ENCODE measurements around the gene EMP2.
A peak's percentile ranks its signal among the peaks of the same experiment; 100 is the strongest.
"Not testable (repeated sequence)": the region's sequence is repeated elsewhere in the genome, so short reads cannot be mapped to it uniquely, and the experiment has no call there.

EMP2 gene, protein sequence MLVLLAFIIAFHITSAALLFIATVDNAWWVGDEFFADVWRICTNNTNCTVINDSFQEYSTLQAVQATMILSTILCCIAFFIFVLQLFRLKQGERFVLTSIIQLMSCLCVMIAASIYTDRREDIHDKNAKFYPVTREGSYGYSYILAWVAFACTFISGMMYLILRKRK

DNA sequence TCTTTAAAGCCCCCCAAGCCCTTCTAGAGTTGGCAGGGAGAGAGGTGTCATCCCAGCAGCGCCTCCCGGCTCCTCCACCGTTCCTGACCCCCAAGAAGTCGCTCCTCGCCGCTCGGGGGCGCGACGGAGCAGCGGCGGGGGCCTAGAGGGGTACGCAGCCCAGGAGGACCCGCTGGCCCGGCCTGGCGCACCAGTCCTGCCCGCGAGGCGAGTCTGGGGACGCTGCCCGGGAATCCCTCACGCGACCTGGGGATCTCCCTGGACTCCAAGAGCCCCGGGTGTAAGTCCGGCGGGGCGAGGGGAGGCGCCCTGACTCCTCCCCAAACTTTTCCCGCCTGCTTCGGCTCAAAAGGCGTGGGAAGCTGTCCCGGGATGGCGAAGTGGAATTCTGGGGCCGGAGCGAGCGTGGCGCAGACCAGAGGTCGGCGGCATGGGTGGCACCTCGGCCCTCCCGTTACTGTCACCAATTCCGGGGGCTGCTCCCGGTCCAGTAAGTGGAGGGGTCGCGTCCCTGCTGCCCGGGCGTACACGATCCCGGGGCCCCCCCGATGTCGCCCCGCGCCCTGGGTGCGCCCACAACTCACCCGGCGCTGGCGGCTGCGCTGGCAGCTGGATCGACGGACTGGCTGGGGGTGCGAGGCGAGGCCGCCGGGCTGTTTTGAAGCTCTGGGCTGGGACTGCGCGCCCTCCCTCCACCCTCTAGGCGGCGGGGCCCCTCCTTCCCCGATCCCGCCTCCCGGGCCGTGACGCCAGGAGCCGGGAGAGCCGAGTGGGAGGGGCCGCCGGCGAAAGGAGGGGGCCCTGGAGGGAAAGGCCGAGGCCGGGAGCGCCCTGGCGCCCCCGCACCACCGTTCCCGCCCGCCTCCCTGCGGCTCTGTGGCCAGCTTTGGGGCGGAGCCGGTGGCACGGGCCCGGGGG lies at the start of gene EMP2:
TSS of gene EMP2 (minus strand) at position 634 of the 918 bp plus-strand sequence. CDS start 32,981 bp downstream, outside the sequence.
- no peak for DNase-seq (ENCODE audit: low read depth in 2 of 2)

DNA sequence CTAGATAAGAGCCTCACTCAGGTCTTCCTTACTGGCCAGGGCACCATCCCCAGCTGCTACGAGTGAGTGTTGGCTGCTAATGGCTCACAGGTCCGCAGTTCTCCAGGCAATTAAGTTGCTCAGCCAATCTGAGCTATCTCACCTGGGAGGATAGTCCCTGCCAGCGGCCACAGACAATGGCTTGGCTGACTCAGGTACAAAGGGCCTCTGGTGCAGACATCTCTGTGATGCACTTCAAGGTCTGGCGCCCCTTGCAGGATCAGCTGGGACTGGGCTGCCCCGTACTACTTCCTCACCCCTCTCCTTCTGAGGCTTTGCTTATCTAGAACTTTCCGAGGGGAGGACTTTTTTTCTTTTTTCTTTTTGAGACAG lies 49.2 kb upstream of the EMP2 start:
- no peak for DNase-seq (ENCODE audit: low read depth in 2 of 2)

DNA sequence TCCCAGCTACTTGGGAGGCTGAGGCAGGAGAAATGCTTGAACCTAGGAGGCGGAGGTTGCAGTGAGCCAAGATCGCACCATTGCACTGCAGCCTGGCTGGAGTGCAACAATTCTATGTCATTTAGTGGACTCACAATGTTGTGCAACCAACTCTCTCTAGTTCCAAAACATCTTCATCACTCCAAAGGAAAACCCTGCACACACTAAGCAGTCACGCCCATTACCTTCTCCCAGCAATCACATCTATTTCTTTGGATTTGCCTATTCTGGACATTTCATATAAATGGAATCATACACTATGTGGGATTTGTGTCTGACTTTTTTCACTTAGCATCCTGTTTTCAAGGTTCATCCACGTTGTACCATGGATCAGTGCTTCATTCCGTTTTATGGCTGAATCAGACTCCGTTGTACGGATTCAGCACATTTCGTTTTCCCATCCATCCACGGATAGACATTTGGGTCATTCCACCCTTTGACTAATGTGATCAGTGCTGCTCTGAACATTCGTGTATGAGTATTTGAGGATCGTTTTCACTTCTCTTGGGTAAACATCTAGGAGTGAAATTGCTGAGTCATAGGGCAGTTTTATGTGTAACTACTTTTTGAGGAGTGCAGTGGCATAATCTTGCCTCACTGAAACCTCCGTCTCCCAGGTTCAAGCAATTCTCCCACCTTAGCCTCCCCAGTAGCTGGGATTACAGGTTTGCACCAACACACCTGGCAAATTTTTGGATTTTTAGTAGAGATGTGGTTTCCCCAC lies 45.4 kb upstream of the EMP2 start:
- no peak for DNase-seq (ENCODE audit: low read depth in 2 of 2)

DNA sequence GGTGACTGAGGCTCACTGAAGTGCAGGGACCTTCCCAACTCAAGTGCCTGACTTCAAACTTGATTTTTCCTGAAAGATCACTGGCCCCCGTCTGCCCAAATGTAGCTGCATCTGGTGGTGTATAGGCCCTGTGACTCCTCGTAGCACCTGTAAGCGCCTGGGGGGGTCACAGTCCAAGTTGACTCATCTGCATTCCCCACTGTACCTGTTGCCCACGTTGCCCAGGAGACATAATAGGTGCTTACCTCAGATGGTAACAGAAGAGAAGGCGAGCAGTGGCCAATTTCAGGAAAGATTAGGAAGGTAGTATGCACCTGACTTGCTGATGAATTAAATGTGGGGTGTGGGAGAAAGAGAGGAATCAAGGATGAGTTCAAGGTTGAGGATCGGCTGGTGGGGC lies 44.1 kb upstream of the EMP2 start:
- DNase-seq (ENCODE audit: low read depth in 2 of 2), result no peak

DNA sequence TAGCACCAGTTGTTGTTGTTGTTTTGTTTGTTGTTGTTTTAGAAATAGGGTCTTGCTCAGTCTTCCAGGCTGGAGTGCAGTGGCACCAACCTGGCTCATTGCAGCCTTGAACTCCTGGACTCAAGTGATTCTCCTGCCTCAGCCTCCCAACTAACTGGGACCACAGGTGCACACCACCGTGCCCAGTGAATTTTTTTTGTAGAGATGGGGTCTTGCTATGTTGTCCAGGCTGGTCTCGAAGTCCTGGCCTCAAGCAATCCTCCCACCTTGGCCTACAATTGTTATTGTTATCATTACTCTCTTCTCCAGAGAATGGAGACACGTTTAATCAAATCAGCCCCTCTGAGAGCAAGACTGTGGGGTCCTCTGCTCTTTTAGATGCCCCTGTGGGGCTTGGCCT lies 42.7 kb upstream of the EMP2 start:
- DNase-seq (ENCODE audit: low read depth in 2 of 2), result no peak

DNA sequence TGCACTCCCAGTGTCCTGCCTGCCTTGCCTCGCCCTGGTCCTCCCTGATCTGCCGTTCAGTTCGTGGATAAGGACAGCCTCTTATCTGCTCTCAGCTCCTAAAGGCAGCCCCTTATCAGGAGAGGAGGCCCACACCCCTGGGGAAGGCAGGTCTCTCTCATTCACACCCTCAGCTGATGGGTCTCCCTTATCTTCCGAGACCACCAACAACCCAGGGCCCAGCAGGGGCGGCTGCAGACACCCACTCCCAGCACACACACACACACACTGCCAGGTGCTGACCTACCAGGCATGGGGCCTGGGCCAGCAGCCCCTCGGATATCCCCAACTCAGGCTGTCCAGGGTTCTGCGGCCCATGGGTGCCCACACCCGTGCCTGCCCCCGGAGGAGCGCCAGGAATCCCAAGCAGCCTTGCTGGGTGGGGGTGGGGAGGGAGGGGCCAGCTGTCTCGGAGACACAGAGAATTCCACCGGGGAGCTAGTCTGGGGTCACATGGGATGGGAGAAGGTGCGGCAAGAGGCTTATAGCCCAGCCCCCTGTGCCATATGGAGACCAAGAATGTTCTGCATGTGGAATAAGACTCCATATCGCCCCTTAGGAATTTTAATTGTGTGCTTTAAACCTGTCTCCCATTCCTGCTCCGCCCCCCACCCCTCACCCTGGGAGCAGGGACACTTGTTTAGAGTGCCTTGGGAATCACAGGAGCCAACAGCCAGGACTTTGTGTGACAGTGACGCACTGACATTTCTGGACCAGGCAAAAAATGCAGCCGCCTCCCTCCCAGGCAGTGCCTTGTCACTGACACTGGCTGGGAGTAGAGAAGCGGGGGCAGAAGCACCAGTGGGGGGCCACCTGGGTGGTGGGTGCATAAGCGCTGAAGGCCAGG lies 41.9 kb upstream of the EMP2 start:
- no peak for DNase-seq (ENCODE audit: low read depth in 2 of 2)

DNA sequence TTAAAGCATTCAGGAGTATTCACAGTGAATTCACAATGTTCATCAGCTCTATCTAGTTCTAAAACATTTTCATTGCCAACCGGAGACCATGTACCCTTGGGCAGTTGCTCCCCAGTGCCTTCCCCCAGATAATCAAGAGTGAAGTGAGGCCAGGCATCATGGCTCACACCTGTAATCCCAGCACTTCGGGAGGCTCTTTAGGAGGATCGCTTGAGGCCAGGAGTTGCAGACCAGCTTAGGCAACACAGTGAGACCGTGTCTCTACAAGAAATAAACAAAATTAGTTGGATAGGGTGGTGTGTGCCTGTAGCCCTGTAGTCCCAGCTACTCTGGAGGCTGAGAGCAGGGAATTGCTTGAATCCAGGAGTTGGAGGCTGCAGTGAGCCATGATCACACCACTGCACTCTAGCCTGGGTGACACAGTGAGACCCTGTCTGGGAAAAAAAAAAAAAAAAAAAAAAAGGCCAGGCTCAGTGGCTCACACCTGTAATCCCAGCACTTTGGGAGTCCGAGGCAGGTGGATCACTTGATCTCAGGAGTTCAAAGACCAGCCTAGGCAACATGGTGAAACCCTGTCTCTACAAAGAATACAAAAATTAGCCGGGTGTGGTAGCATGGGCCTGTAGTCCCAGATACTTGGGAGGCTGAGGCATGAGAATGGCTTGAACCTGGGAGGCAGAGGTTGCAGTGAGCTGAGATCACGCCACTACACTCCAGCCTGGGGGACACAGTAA lies 41.0 kb upstream of the EMP2 start:
- DNase-seq (ENCODE audit: low read depth in 2 of 2), result not testable (repeated sequence)

DNA sequence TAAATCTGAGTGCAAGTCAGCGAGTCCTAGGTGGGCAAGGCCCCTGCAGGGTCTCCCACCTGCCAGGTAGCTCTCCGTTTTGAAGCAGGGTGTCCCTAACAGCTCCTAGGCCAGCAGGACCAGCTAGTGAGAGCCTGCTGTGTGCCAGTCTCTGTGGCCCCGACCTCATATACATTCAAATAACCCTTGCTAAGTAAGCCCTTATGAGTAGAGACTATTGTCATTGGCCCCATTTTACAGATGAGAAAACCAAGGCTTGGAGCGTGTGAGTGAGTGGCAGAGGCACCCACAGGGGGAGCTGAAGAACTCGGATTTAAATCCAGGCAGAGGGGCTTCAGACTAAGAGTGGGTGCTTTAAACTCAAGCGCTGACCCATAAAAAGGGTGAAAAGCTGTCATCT lies 39.7 kb upstream of the EMP2 start:
- no peak for DNase-seq (ENCODE audit: low read depth in 2 of 2)

DNA sequence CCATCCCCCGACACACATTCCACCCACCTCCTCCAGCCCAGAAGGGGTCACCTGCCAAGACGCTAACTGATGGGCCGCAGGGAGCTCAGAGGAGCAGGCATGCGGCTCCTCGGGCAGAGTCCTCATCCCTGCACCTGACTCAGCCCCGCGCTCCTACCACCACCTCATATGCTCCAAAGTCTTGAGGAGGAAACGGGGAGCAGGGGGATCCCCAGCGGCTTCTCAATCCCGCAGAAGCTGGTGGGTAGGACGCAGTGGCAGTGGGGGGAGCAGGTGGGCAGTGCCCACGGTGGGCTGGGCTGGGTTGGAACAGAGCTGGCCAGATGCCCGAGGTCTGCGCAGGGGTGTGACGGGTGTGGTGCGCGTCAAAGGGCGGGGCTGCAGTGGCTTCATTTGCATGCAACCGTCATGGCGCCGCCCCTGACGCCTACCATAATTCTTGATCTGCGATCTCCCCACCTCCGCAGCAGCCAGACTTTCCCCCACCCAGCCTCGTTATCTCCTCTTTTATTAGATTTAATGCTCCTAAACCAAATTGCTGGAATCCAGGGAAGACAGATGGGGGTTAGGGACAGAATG lies 39.0 kb upstream of the EMP2 start:
- peak in 1 of 2 donors; percentile 10 for DNase-seq (ENCODE audit: low read depth in 2 of 2)

DNA sequence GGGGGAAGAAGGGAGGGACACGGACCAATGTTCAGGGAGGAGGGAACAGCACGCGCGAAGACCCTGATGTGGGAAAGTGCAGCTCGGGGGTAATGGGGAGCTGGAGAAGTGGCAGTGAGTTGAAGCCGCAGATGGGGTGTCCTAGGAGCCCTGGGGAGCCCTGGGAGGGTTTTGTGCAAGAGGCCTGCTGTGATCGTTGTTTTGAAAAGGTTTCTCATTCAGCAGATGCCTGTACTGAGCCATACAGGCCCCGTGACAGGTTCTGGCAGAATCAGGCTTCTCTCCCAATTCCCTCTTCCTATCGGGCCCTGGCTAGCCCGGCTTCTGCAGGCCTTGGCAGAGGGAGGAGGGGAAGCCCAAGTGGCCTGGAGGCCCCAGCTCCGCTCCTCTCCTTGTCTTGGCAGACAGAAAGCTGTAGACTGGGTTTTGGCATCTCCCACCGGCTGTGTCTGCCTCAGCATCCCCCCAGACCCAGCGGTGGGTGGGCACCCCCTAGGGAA lies 38.4 kb upstream of the EMP2 start:
- no peak for DNase-seq (ENCODE audit: low read depth in 2 of 2)

DNA sequence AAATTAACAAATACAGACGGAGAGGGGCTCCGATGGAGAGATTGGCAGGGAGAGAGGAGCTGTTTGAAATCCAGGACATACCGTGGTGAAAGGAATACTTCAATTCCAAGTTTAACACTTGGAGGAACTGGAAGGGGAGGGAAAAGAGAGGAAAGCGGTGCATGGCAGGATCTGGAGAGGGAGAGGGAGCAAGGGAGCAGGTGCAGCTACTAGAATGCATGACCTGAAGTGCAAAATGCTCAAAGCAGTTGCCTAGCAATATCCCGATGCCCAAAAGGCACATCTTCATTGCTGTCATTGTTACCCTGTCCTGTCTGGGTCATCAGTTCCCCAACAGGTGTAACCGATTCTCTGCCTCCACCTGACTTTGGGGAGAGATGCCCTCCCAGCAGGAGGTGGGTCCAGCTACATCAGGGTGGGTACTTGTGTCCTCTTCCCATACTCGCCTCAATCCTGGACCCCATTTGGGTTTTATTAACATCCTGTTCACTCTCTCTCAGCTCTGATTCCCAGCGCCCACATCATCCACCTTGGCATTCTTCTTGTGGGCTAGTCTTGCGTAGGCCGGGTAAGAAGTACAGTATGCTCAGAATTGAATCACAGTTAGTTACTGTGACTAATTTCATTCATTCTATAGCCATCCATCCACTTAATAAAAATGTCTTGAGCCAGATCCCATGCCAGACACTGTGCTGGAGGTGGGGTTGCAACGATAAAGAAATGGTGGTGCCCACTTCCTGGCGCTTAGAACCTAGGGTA lies 37.4 kb upstream of the EMP2 start:
- DNase-seq (ENCODE audit: low read depth in 2 of 2), result no peak

DNA sequence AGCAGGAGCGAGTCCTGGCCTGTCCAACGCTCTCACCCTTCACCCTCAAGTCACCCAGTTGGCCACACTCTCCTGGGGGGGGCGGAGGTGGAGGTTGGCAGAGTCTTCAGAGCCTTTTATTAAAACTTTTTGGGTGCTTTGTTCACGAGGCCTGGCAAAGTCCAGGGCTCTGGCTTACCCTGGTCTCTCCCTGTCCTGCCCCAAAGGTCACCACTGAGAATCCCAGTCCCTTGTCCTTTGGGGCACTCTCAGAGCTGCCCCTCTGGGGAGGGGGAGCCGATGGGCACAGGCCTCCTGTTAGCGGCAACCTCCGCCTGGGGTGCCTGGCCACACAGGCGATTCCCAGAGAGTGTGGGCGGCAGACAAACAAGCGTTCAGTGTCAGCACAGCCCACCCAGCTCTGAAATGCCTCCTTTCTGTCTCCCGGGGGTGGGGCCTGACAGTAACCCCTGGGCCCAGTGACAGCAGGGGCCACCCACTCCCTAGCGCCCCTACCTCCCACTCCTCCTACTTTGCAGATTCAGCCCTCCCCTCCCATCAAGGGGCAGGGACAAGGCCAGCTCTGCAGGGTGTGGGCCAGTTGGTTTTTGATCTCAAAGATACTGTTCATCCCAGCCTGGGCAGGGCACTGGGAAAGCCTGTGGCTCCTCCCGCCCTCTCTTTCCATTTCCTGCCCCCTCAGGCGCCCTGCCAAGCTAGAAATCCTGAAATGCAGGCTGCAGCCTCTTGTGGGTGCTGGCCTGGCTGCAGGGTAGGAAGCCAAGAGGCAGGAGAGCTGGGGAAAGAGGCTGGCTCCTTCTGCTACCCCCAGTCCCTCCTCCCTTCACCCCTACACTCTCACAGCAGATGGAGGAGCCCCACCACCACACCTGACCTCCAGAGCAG lies 36.6 kb upstream of the EMP2 start:
- DNase-seq (ENCODE audit: low read depth in 2 of 2), result no peak

DNA sequence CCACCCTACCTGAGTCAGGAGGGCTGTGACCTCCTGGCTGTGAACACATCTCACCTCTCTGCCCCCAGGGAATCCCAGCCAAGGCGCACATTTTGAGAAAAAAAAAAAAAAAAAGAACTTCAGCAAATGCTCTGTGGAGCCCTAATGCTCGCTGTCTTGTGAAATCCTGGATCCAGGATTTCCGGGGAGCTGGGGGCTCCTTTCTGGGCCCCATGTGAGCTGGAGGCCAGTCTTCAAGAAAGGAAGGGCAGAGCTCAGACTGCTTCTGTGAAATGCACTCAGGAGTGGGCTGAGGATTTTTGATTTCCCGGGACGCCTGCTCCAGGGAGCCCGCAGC lies 36.0 kb upstream of the EMP2 start:
- no peak for DNase-seq (ENCODE audit: low read depth in 2 of 2)

DNA sequence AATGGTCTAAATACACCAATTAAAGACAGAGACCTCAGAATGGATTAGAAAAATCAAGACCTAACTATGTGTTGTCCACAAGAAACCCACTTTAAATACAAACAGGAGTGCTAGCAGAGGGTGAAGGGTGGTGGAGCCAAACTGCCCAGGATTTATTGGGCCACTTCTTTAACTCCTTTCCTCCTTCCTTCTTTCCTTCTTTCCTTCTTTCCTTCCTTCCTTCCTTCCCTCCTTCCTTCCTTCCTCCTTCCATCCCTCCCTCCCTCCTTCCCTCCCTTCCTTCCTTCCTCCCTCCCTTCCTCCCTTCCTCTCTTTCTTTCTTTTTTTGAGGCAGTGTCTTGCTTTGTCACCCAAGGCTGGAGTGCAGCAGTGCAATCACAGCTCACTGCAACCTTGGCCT lies 34.3 kb upstream of the EMP2 start:
- no peak for DNase-seq (ENCODE audit: low read depth in 2 of 2)

DNA sequence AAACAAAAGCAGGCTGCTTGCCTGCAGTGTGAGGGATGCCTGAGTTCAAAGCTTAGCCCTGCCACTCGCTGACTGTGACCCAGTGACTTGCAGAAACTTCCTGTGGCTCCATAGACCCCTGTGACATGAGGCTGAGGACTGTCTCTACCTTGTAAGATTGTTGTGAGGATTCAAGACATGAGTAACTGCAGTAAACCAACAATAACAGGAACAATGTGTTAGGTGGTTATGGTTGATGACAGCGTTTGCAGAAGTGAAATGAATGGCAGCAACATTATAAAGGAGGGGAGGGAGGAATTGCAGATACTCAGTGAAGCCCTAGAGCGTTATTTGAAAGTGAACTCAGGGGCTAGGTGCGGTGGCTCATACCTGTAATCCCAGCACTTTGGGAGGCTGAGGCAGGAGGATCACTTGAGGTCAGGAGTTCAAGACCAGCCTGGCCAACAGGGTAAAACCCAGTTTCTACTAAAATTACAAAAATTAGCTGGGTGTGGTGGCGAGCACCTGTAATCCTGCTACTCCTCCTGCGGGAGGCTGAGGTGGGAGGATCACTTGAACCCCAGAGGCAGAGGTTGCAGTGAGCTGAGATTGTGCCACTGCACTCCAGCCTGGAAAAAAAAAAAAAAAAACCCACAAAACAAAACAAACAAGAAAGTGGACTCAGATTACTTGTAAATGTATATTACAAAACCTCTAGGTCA lies 33.5 kb upstream of the EMP2 start:
- no peak for DNase-seq (ENCODE audit: low read depth in 2 of 2)

DNA sequence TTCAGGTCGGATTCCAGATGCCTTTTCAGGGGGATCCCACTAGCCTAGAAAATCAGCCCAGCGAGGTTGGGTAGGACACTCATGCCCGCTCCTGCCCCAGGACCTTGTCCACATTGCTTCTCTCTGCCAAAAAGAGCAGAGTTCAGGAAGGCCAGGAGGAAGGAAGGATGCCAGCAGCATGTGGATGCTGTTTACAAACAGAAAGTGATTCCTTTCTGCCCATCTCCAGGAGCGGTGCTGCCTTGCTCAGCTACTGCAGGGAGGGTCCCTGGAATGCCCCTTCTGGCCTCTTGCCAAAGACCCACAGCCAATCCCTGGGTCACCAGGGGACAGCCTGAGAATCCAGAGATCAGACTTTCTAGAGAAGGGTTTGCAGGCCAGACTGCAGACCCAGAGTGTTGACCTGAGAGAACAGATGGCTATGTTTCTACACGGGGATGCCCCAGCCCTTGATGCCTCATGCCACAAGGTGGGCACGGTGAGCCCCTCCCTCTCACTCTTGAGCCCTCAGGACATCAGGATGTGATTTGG lies 32.3 kb upstream of the EMP2 start:
- no peak for DNase-seq (ENCODE audit: low read depth in 2 of 2)

DNA sequence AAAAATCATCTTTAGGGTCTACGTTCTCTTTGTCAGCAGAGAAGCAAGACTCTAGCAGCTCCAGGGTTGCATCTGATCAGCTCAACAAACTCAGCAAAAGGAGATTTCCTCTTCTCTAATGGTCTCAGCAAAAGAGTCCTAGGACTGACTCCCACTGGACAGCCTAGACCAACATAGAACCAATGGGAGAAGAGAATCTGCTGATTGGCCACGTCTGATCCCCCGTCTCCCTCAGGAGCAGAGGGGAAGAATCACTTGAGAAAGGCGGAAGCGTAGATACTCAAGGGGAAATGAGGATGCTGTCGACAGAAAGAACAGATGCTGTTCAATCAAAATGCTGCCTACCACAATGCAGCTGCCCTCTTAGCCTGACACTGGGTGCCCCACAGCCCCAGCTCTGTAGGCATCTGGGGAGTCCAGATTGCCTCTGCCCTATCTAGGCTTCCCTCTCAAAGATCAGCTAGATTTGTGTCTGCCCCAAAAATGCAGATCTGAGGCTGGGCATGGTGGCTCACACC lies 31.5 kb upstream of the EMP2 start:
- DNase-seq (ENCODE audit: low read depth in 2 of 2), result no peak
